Upper lobe of right lung (tissue), 1 donor: Measurements from ENCODE around the gene GPR108. TPM values are rescaled to one million over a fixed set of nuclear protein-coding genes. Genes with fewer than 3 reads are reported as not detected.
A peak's percentile ranks its signal among the peaks of the same experiment; 100 is the strongest.

Source experiments
- ATAC-seq: fragments of 200-7000 bp; cut with Tn5 transposase; one replicate; pipeline ENCODE4 v1.9.1; 2020; ENCODE audit warnings: mild to moderate bottlenecking, moderate library complexity
- DNase-seq: peaks from one replicate; pipeline ENCODE4 v3.0.0-alpha.2; 2020
- H3K27ac ChIP-seq: fragments of 200-600 bp; one replicate; pipeline ENCODE4 v1.8.0; 2022
- H3K27me3 ChIP-seq: fragments of 200-600 bp; one replicate; pipeline ENCODE4 v1.8.0; 2022; ENCODE audit warnings: mild to moderate bottlenecking
- H3K36me3 ChIP-seq: fragments of 200-600 bp; one replicate; pipeline ENCODE4 v1.8.0; 2022
- H3K4me1 ChIP-seq: fragments of 200-600 bp; one replicate; pipeline ENCODE4 v1.8.0; 2022
- H3K4me3 ChIP-seq: fragments of 200-600 bp; one replicate; pipeline ENCODE4 v1.8.0; 2022; ENCODE audit warnings: mild to moderate bottlenecking
- H3K9me3 ChIP-seq: fragments of 200-600 bp; one replicate; pipeline ENCODE4 v1.8.0; 2022
- CTCF ChIP-seq: fragments of 200-600 bp; IDR thresholded peaks from one replicate; pipeline ENCODE4 v1.8.0; 2022; ENCODE audit warnings: antibody characterized with exemption
- intact Hi-C: fragments of 100-400 bp; cut with DNase I; formaldehyde crosslinking; loops from one replicate; pipeline ENCODE4 v1.11.0; 2022
- total RNA-seq: library from RNA; stranded (reverse); fragmentation: NEBNext Ultra II Directional; extraction: Animal tissue kit (Norgen Biotek cat#: 25700); gene quantifications from one replicate; pipeline ENCODE4 v1.2.1, GENCODE V29; 2021
- donor health status: DM: no; HTN: yes; CAD: no; lungs with severe emphysema.

Gene GPR108
- total RNA-seq, 1 donor from 2014 or later = 81.2 TPM

- ATAC-seq (no peak), DNase-seq (no peak)
- no peak for TF ChIP-seq CTCF
- H3K4me3 ChIP-seq = no peak overlapping the region
- peaks cover 34% of the 10 kb centered on the region for H3K36me3 ChIP-seq
- no peak overlapping the region for H3K27ac ChIP-seq
- H3K9me3 ChIP-seq = no peaks in the 10 kb centered on the region
- intact Hi-C loops = no loop called here
- no peaks in the 10 kb centered on the region for H3K4me1 ChIP-seq
- no peaks in the 10 kb centered on the region for H3K27me3 ChIP-seq
Observed at GRCh38 chr19:6706633-6706958, 30.8 kb downstream of the GPR108 start.

- Histone ChIP-seq H3K9me3 (no peaks in the 10 kb centered on the region), H3K27me3 (no peaks in the 10 kb centered on the region), H3K4me3 (no peak overlapping the region), H3K27ac (no peak overlapping the region), H3K4me1 (no peaks in the 10 kb centered on the region), H3K36me3 (peaks cover 30% of the 10 kb centered on the region)
- DNase-seq (peak; percentile 46), ATAC-seq (no peak)
- intact Hi-C loops = no loop called here
- no peak for TF ChIP-seq CTCF
Observed at GRCh38 chr19:6705931-6706632, 31.3 kb downstream of the GPR108 start.

DNA sequence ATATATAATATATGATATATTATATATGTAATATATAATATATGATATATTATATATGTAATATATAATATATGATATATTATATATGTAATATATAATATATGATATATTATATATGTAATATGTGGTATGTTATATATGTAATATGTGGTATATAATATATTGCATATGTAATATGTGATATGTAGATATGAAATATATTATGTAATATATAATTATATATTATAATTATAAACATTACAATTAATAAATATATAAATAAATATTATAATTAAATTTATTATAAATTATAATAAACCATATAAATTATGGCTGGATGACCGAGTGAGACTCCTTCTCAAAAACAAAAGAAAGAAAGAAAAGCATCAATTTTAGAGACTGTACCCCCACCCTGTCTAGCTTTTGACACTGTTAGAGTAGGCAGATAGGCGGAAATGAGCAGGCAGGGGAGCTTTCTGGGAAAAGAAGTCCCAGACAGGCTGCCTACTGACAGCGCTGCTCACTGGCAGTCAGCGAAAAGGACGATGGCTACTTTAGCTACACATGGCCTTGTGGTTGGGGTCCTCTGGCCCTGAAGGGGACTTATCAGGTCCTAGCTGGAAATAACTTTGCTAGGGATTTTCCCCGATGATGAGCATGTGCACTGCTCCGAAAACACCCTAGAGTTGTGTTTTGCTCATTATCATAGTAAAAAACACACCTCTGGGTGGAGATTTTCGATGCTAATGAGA lies 36.6 kb downstream of the GPR108 start:
- TF ChIP-seq CTCF = no peak
- no peaks in the 10 kb centered on the region for H3K9me3 ChIP-seq
- no peaks in the 10 kb centered on the region for H3K27me3 ChIP-seq
- ATAC-seq (no peak), DNase-seq (peak; percentile 15)
- peaks cover 40% of the 10 kb centered on the region for H3K36me3 ChIP-seq
- no peak overlapping the region for H3K4me3 ChIP-seq
- intact Hi-C loops = no loop called here
- no peak overlapping the region for H3K27ac ChIP-seq
- no peaks in the 10 kb centered on the region for H3K4me1 ChIP-seq

GRCh38 chr19:6699935-6700334 lies 37.4 kb downstream of the GPR108 start:
- ATAC-seq = no peak
- H3K9me3 ChIP-seq = no peaks in the 10 kb centered on the region
- no peak overlapping the region for H3K27ac ChIP-seq
- intact Hi-C loops = no loop called here
- DNase-seq = no peak
- no peak for TF ChIP-seq CTCF
- H3K4me3 ChIP-seq = no peak overlapping the region
- peaks cover 45% of the 10 kb centered on the region for H3K36me3 ChIP-seq
- no peaks in the 10 kb centered on the region for H3K27me3 ChIP-seq
- no peaks in the 10 kb centered on the region for H3K4me1 ChIP-seq

DNA sequence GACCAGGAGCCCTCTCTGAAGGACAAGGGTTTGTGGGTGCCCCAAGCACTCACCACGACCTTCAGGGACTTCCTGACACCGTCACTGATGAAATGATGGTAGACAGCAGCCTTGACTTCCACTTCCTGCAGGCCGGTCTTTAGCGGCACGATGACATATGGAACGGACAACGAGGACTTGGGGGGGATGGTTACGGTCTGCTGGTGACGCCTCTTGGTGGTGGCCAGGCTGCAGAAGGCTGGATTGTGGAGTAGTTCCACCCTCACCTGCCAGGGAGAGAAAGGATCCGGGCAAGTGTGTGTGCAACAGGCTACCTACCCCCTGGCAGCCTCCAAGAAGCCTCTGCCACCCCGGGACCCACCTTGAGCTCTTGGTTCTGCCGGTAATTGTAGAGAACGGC lies 40.1 kb downstream of the GPR108 start:
- no peak for TF ChIP-seq CTCF
- ATAC-seq = no peak
- Histone ChIP-seq H3K27ac (no peak overlapping the region), H3K9me3 (no peaks in the 10 kb centered on the region), H3K36me3 (peaks cover 58% of the 10 kb centered on the region), H3K27me3 (no peaks in the 10 kb centered on the region), H3K4me1 (no peaks in the 10 kb centered on the region), H3K4me3 (no peak overlapping the region)
- intact Hi-C loops = no loop called here
- DNase-seq = no peak
